Right atrium auricular region (tissue), 2 donors: ENCODE results near the gene LSM4. TPM values are rescaled to one million over a fixed set of nuclear protein-coding genes. Genes with fewer than 3 reads are reported as not detected.

Source experiments
- DNase-seq: peaks from one replicate; pipeline ENCODE4 v3.0.0-alpha.2; 2019; ENCODE audit warnings: low spot score
- H3K27ac ChIP-seq, 2 donors: fragments of 200-600 bp; sonication (generic); 1 replicate in 1 of 2; 2 replicates in 1 of 2; pipeline ENCODE4 v1.5.1; 2016 to 2019
- H3K27me3 ChIP-seq, 2 donors: fragments of 200-600 bp; sonication (generic); one replicate each; pipeline versions ENCODE4 v1.5.1 to v1.6.0; 2017 to 2019
- H3K36me3 ChIP-seq: fragments of 200-600 bp; sonication (generic); one replicate; pipeline ENCODE4 v1.5.1; 2016
- H3K4me1 ChIP-seq, 2 donors: fragments of 200-600 bp; sonication (generic); one replicate each; pipeline versions ENCODE4 v1.5.1 to v1.6.0; 2017 to 2019
- H3K4me3 ChIP-seq, 2 donors: fragments of 200-600 bp; sonication (generic); 1 replicate in 1 of 2; 2 replicates in 1 of 2; pipeline ENCODE4 v1.5.1; 2017 to 2019; ENCODE audit warnings: mild to moderate bottlenecking in 1 of 2, moderate library complexity in 1 of 2
- H3K9me3 ChIP-seq, 2 donors: fragments of 200-600 bp; sonication (generic); one replicate each; pipeline ENCODE4 v1.5.1; 2019
- total RNA-seq, 2 donors: library from RNA; depleted of rRNA; stranded (reverse); fragments of >200 nt; gene quantifications; one replicate each; pipeline ENCODE4 v1.1.0, GENCODE V29; 2016
- TF ChIP-seq, protein P1 (sequence below), 2 donors: fragments of 200-600 bp; sonication (generic); IDR thresholded peaks; one replicate each; pipeline ENCODE4 v1.5.1; 2019; ENCODE audit warnings: antibody characterized with exemption in 2 of 2

The LSM4 gene
- total RNA-seq, 2 donors from 2014 or later: 68.5 to 97.3 TPM

GRCh38 chr19:18308051-18308947 is 14.6 kb downstream of the LSM4 start:
- Histone ChIP-seq H3K27ac (peak overlapping the region; percentile 98 to 99), H3K27me3 (no peaks in the 10 kb centered on the region), H3K36me3 (peaks cover 34% of the 10 kb centered on the region), H3K4me3 (no peak overlapping the region), H3K9me3 (no peaks in the 10 kb centered on the region), H3K4me1 (peaks cover 0 to 38% of the 10 kb centered on the region in 2 donors)
- no peak for DNase-seq
- TF ChIP-seq, protein P1, sequence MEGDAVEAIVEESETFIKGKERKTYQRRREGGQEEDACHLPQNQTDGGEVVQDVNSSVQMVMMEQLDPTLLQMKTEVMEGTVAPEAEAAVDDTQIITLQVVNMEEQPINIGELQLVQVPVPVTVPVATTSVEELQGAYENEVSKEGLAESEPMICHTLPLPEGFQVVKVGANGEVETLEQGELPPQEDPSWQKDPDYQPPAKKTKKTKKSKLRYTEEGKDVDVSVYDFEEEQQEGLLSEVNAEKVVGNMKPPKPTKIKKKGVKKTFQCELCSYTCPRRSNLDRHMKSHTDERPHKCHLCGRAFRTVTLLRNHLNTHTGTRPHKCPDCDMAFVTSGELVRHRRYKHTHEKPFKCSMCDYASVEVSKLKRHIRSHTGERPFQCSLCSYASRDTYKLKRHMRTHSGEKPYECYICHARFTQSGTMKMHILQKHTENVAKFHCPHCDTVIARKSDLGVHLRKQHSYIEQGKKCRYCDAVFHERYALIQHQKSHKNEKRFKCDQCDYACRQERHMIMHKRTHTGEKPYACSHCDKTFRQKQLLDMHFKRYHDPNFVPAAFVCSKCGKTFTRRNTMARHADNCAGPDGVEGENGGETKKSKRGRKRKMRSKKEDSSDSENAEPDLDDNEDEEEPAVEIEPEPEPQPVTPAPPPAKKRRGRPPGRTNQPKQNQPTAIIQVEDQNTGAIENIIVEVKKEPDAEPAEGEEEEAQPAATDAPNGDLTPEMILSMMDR (IDR thresholded peaks at IDR 0.05): no peak

DNA sequence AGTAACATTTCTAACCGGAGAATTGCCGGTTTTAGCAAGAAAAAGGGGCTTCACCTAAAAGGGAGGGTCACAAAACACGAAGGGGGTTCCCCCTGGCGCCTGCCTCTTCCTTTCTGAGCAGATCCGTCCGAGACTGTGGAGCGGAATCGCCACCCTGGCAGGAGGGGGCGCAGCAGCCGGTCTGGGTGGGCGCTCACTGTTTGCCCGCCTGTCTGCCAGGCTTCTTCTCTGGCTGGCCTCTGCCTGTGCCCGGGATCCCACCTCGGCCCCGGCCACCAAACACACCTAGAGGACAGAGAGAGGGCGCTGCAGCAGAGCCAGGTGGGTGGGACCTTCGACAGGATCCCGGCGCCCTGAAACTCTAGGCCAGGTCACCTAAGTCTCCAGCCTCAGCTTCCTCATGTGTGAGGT is 15.6 kb downstream of the LSM4 start:
- TF ChIP-seq, protein P1 (IDR thresholded peaks at IDR 0.05): no peak

GRCh38 chr19:18306888-18307260 is 16.0 kb downstream of the LSM4 start:
- no peak overlapping the region for H3K4me3 ChIP-seq
- TF ChIP-seq, protein P1 (IDR thresholded peaks at IDR 0.05): no peak

More for the DNA sequence above, 15.6 kb downstream of the LSM4 start:
- H3K4me3 ChIP-seq: no peak overlapping the region
- peaks cover 26% of the 10 kb centered on the region for H3K36me3 ChIP-seq
- DNase-seq: no peak
- H3K27me3 ChIP-seq: no peaks in the 10 kb centered on the region
- H3K27ac ChIP-seq: peak overlapping the region; percentile 98 to 99
- no peaks in the 10 kb centered on the region for H3K9me3 ChIP-seq
- H3K4me1 ChIP-seq: peaks cover 0 to 48% of the 10 kb centered on the region in 2 donors

DNA sequence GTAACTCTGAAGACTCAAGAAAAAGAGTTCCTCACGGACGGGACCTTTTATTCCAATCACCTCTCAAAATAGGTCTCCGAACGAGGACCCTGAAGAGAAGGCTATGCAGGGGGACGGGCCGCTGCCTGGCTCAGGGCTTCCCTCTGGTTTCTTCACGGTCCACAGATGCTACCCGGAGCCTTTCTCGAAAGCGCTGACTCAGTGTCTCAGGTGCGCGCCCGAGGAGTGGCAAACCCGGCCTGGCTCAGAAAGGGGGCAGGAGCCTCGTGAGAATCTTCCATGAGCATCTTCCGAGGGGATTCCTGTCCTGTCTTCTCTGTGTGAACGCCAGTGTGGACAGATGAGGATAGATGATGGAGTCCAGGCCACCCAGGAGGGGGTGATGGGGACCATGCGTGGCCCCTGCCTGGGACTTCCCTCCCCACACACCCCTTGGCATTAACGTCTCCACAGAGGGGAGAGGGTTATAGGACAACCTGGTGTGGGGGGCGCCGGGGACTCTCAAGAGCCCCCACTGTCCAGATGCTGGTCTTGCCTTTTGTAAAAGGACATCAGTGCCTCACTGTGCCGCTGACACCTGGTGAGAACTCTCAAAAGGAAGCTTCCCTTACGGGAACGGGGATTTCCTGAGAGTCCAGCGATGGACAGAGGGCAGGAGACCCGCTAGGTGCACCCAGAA is 16.5 kb downstream of the LSM4 start:
- Histone ChIP-seq H3K36me3 (peaks cover 18% of the 10 kb centered on the region), H3K4me3 (no peak overlapping the region), H3K27me3 (no peaks in the 10 kb centered on the region), H3K4me1 (peaks cover 0 to 57% of the 10 kb centered on the region in 2 donors), H3K9me3 (no peaks in the 10 kb centered on the region), H3K27ac (peak overlapping the region; percentile 98 to 99)
- DNase-seq: no peak
- TF ChIP-seq, protein P1 (IDR thresholded peaks at IDR 0.05): no peak

More at GRCh38 chr19:18306888-18307260, 16.0 kb downstream of the LSM4 start:
- Histone ChIP-seq H3K27ac (peak overlapping the region; percentile 98 to 99), H3K27me3 (no peaks in the 10 kb centered on the region), H3K4me1 (peaks cover 0 to 52% of the 10 kb centered on the region in 2 donors), H3K36me3 (peaks cover 22% of the 10 kb centered on the region), H3K9me3 (no peaks in the 10 kb centered on the region)
- no peak for DNase-seq

- peak; percentile 94 for DNase-seq
- peak overlapping the region; percentile 98 to 99 for H3K27ac ChIP-seq
- H3K4me3 ChIP-seq: peak overlapping the region; percentile 27 to 46
- TF ChIP-seq, protein P1 (IDR thresholded peaks at IDR 0.05): no peak
- H3K4me1 ChIP-seq: peaks cover 0 to 69% of the 10 kb centered on the region in 2 donors
- H3K9me3 ChIP-seq: no peaks in the 10 kb centered on the region
- peaks cover 14% of the 10 kb centered on the region for H3K36me3 ChIP-seq
- H3K27me3 ChIP-seq: no peaks in the 10 kb centered on the region
These were observed 18.2 kb downstream of the LSM4 start for GRCh38 chr19:18304458-18305310.
